Measurements from ENCODE around the gene SLC12A9. TPM values are rescaled to one million over a fixed set of nuclear protein-coding genes. Genes with fewer than 3 reads are reported as not detected.
"Not testable (repeated sequence)": the region's sequence is repeated elsewhere in the genome, so short reads cannot be mapped to it uniquely, and the experiment has no call there.

The SLC12A9 gene
- total and polyA plus RNA-seq, 8 donors: 2.9 to 44.6 (median 15.8) TPM

- H3K4me1 ChIP-seq: peaks cover 9 to 21% (median 13%) of the 10 kb centered on the region in 4 donors
- no peak overlapping the region for H3K27ac ChIP-seq
- WGBS, 5 donors: 53 to 73% (median 57%) methylated on average over 8 of the region's 8 CpGs
- no peak for DNase-seq
- intact Hi-C loops (cut with DNase I; ENCODE audit: low total_unique reads): no loop called here
- H3K9me3 ChIP-seq: no peaks in the 10 kb centered on the region
- no peaks in the 10 kb centered on the region for H3K27me3 ChIP-seq
- TF ChIP-seq POLR2AphosphoS5 (IDR thresholded peaks at IDR 0.05) (no peak), POLR2A (IDR thresholded peaks at IDR 0.05) (no peak), EP300 (IDR thresholded peaks at IDR 0.05) (no peak), CTCF (IDR thresholded peaks at IDR 0.05) (no peak)
- no peaks in the 10 kb centered on the region for H3K36me3 ChIP-seq
- H3K4me3 ChIP-seq: no peak overlapping the region
These were observed 11.9 kb upstream of the SLC12A9 start for GRCh38 chr7:100840470-100841100.

DNA sequence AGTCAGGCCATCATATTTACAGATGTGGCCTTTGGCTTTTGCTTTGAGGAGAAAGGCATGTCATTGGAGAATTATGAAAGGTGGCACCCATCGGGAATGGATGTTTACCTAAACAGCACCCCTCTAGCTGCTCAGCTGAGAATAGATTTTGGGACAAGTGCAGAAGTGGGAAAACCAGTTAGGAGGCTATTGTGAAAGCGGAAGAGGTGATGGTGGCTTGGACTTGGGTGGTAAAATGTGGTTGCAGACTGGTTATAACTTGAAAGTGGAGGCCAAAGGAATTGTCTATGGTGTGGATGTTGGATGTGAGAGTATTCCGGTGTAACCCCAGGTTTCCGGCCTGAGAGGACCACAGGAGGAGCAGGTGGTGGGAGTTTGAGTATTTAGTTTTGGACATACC, 5.2 kb upstream of the SLC12A9 start:
- Histone ChIP-seq H3K36me3 (no peaks in the 10 kb centered on the region), H3K4me1 (peaks cover 7 to 8% (median 7%) of the 10 kb centered on the region in 4 donors), H3K27ac (no peak overlapping the region), H3K27me3 (no peaks in the 10 kb centered on the region), H3K9me3 (no peaks in the 10 kb centered on the region), H3K4me3 (no peak overlapping the region)
- 94 to 98% (median 94%) methylated on average over 4 of the region's 4 CpGs for WGBS, 5 donors
- intact Hi-C loops (cut with DNase I; ENCODE audit: low total_unique reads): no loop called here
- DNase-seq: no peak
- TF ChIP-seq EP300 (IDR thresholded peaks at IDR 0.05): no peak
- no peak for TF ChIP-seq CTCF (IDR thresholded peaks at IDR 0.05)
- no peak for TF ChIP-seq POLR2A (IDR thresholded peaks at IDR 0.05)
- TF ChIP-seq POLR2AphosphoS5 (IDR thresholded peaks at IDR 0.05): no peak

DNA sequence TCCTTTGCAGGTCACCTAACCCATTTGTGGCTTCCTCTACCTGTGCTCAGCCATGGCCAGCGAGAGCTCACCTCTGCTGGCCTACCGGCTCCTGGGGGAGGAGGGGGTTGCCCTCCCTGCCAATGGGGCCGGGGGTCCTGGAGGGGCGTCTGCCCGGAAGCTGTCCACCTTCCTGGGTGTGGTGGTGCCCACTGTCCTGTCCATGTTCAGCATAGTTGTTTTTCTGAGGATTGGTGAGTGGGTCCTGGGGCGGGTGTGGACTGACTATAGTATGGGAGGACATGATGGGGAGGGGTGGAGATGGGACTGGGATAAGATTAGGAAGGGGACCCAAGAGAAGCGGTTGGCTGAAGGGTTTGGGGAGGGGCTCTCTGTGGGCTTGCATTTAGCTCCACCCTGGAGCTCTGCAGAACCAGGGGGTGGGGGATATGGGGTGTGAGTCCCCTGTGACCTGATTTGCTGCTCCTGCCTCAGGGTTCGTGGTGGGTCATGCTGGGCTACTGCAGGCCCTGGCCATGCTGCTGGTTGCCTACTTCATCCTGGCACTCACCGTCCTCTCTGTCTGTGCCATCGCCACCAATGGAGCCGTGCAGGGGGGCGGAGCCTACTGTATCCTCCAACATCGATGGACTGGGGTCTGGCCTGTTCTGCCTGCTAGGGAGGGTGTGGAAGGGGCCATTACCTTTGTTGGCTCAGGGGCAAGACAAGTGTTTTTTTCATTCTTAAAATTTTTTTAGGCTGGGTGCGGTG, 1.8 kb downstream of the SLC12A9 start:
- Histone ChIP-seq H3K4me3 (no peak overlapping the region), H3K36me3 (peaks cover 0 to 33% (median 28%) of the 10 kb centered on the region in 4 donors), H3K9me3 (no peaks in the 10 kb centered on the region), H3K4me1 (peaks cover 17 to 30% (median 24%) of the 10 kb centered on the region in 4 donors), H3K27ac (no peak overlapping the region), H3K27me3 (no peaks in the 10 kb centered on the region)
- DNase-seq: no peak
- no peak for TF ChIP-seq CTCF (IDR thresholded peaks at IDR 0.05)
- no peak for TF ChIP-seq POLR2AphosphoS5 (IDR thresholded peaks at IDR 0.05)
- no peak for TF ChIP-seq POLR2A (IDR thresholded peaks at IDR 0.05)
- TF ChIP-seq EP300 (IDR thresholded peaks at IDR 0.05): no peak
- intact Hi-C loops (cut with DNase I; ENCODE audit: low total_unique reads): loop anchor here (5.0 to 10.0 kb wide), 2 partner anchors 52 to 150 kb away; partner anchors contain the start of gene POP7
- 85 to 94% (median 87%) methylated on average over 12 to 14 of the region's 14 CpGs for WGBS, 5 donors

- not testable (repeated sequence) for DNase-seq, H3K9me3 ChIP-seq, H3K27me3 ChIP-seq, H3K27ac ChIP-seq, H3K4me3 ChIP-seq
- H3K36me3 ChIP-seq: peaks cover under 1 to 39% (median 34%) of the 10 kb centered on the region in 4 donors
- H3K4me1 ChIP-seq: peaks cover 17 to 30% (median 24%) of the 10 kb centered on the region in 4 donors
- intact Hi-C loops (cut with DNase I; ENCODE audit: low total_unique reads): loop anchor here (5.0 to 10.0 kb wide), 2 partner anchors 53 to 150 kb away; partner anchors contain the start of gene POP7
- WGBS, 5 donors: 91 to 98% (median 98%) methylated on average over 9 of the region's 9 CpGs
These were observed 2.4 kb downstream of the SLC12A9 start for GRCh38 chr7:100854899-100855298.
